Body of pancreas (tissue), 4 donors: Measurements from ENCODE around the gene SS18L1.

Experiments used
- POLR2A ChIP-seq, 3 donors: fragments of 450-650 bp; IDR thresholded peaks; one replicate each; pipeline ENCODE4 v1.6.1; 2016; ENCODE audit warnings: antibody characterized with exemption in 3 of 3, mild to moderate bottlenecking in 2 of 3
- TF ChIP-seq, protein P1 (sequence below), 7 experiments: fragments of 450-650 bp in 4 of 7; fragments of 200-600 bp in 3 of 7; sonication (generic) in 3 of 7; IDR thresholded peaks; one replicate each; pipeline ENCODE4 v1.5.1; 2016 to 2019; ENCODE audit warnings: antibody characterized with exemption in 7 of 7

DNA sequence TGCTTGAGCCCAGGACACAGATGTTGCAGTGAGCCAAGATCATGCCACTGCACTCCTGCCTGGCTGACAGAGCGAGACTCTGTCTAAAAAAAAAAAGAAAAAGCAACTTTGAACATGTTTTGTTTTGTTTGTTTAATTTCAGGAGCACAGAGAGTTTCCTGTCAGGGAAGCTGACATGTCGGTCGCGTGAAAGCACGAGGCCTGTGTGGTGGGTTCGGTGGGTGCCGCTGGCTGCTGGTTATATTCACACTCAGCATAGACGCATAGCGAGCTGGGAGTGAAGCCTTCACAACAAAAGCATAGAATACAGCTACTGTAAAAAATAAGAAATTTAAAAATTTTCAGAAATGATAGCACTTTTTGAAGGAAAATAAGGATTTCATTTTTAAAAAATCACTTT lies 53.7 kb downstream of the SS18L1 start:
- TF ChIP-seq, protein P1, sequence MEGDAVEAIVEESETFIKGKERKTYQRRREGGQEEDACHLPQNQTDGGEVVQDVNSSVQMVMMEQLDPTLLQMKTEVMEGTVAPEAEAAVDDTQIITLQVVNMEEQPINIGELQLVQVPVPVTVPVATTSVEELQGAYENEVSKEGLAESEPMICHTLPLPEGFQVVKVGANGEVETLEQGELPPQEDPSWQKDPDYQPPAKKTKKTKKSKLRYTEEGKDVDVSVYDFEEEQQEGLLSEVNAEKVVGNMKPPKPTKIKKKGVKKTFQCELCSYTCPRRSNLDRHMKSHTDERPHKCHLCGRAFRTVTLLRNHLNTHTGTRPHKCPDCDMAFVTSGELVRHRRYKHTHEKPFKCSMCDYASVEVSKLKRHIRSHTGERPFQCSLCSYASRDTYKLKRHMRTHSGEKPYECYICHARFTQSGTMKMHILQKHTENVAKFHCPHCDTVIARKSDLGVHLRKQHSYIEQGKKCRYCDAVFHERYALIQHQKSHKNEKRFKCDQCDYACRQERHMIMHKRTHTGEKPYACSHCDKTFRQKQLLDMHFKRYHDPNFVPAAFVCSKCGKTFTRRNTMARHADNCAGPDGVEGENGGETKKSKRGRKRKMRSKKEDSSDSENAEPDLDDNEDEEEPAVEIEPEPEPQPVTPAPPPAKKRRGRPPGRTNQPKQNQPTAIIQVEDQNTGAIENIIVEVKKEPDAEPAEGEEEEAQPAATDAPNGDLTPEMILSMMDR (IDR thresholded peaks at IDR 0.05), result no peak
- no peak for TF ChIP-seq POLR2A (IDR thresholded peaks at IDR 0.05)
